ENCODE results near the gene SLC1A2. TPM values are rescaled to one million over a fixed set of nuclear protein-coding genes. Genes with fewer than 3 reads are reported as not detected.

Gene SLC1A2
- total and polyA plus RNA-seq, 2 of the 4 experiments (the other 2 are of a cell fraction) = 0.15 to 0.54 TPM

DNA sequence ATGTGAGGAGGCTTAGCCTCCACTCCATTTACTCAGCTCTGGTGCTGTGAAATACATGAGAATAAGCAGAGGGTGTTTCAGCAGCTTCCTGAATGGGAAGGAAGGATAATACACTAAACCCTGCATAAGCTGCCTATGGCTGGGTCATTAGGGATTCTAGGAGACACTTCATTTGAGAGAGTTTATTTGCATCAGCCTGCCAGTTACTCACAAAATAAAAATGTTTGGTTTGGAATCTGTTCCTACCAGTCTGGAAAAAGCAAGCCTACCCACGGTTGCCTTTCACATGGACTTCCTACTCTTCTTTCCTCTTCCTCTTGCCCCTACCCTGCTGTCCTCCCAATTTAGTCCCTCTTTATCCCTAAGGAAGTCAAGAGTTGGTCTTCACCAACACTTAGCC, 20.5 kb downstream of the SLC1A2 start:
- H4K20me1 ChIP-seq (ENCODE audit: insufficient read depth, low read length) = no peaks in the 10 kb centered on the region
- no CpG with 5 or more reads among the region's 1 CpG for whole genome bisulfite sequencing, 2 experiments (ENCODE audit: extremely low coverage in 2 of 2, insufficient read length in 1 of 2)
- peaks cover 12% of the 10 kb centered on the region for H3K4me1 ChIP-seq (ENCODE audit: control insufficient read depth, insufficient read depth, low read length)
- POLR2A ChIA-PET (ENCODE audit: unreplicated experiment) = no interaction called here
- H2BK20ac ChIP-seq (ENCODE audit: low read depth, low read length) = peak overlapping the region; percentile 39
- peak overlapping the region; percentile 33; the same call in 1 of the 2 replicates for H4K5ac ChIP-seq (ENCODE audit: low read depth, low read length)
- H3K4me2 ChIP-seq (ENCODE audit: low read depth, low read length) = no peak overlapping the region
- H3K9ac ChIP-seq (ENCODE audit: low read depth, low read length) = no peak overlapping the region
- no peaks in the 10 kb centered on the region for H3K9me3 ChIP-seq (ENCODE audit: control insufficient read depth, insufficient read depth, low read length)
- H2BK15ac ChIP-seq (ENCODE audit: low read depth, low read length) = no peak overlapping the region
- H3K56ac ChIP-seq (ENCODE audit: extremely low read depth, insufficient read depth, low read length) = no peak overlapping the region
- in situ Hi-C loops (cut with MboI; ENCODE audit: low sequenced_read_pairs) (no loop called here), dilution Hi-C loops (cut with HindIII; ENCODE audit: low sequenced_read_pairs, unreplicated experiment) (no loop called here), intact Hi-C loops (cut with micrococcal nuclease) (loop anchor here (10.0 kb wide), 1 partner anchor 1034 kb away; no protein-coding TSS in a partner anchor)
- 0 out of 2 replicates have a peak overlapping the region, but pooled peaks have one; percentile 60 for H3K23ac ChIP-seq (ENCODE audit: low read depth, low read length)
- DNase-seq (peak; percentile 19), ATAC-seq (ENCODE audit: low read depth) (peak; percentile 48; the same call in 1 of the 2 replicates)
- H3K18ac ChIP-seq (ENCODE audit: low read depth, low read length) = peak overlapping the region; percentile 59; the same call in 1 of the 2 replicates
- H3K36me3 ChIP-seq (ENCODE audit: control insufficient read depth, insufficient read depth, low read length) = no peaks in the 10 kb centered on the region
- no peaks in the 10 kb centered on the region for H3K27me3 ChIP-seq (ENCODE audit: control insufficient read depth, insufficient read depth, low read length)
- H2AFZ ChIP-seq (replicated peaks; ENCODE audit: low read length, poor library complexity) = no peak overlapping the region
- peak overlapping the region; percentile 66 for H2BK5ac ChIP-seq (ENCODE audit: low read depth, low read length, poor library complexity, severe bottlenecking)
- CTCF ChIA-PET = no interaction called here
- H3K9me1 ChIP-seq (ENCODE audit: insufficient read depth, low read length) = peaks cover 3% of the 10 kb centered on the region; the same call in 1 of the 2 replicates
- no TSS peak for BruUV-seq (replicated peaks)
- H3K27ac ChIP-seq (ENCODE audit: insufficient read depth, low read length) = no peak overlapping the region
- H3K79me1 ChIP-seq (ENCODE audit: low read depth in 1 of 2, low read length in 2 of 2) = no peaks in the 10 kb centered on the region; a peak in 1 of 4 replicates
- peak overlapping the region; percentile 59 for H3K4ac ChIP-seq (ENCODE audit: low read depth, low read length)
- peak overlapping the region; percentile 76 for H2BK120ac ChIP-seq (ENCODE audit: low read depth, low read length)
- TF ChIP-seq POLR2A (IDR thresholded peaks at IDR 0.05; ENCODE audit: low read depth, low read length) (no peak), FOS (IDR thresholded peaks at IDR 0.05; ENCODE audit: low read depth, low read length) (no peak), RAD21 (IDR thresholded peaks at IDR 0.05; ENCODE audit: low read length) (no peak), CHD1 (IDR thresholded peaks at IDR 0.05; ENCODE audit: low read depth, low read length) (no peak), MAZ (IDR thresholded peaks at IDR 0.05; ENCODE audit: borderline replicate concordance, low read depth, low read length) (no peak), CEBPB (IDR thresholded peaks at IDR 0.05; ENCODE audit: low read depth, low read length) (no peak), RCOR1 (IDR thresholded peaks at IDR 0.05; ENCODE audit: insufficient replicate concordance, low read length) (no peak), NFE2L2 (IDR thresholded peaks at IDR 0.05; ENCODE audit: low read depth, low read length) (no peak), MXI1 (IDR thresholded peaks at IDR 0.05; ENCODE audit: borderline replicate concordance, low read depth, low read length) (no peak), RFX5 (IDR thresholded peaks at IDR 0.05; ENCODE audit: low read depth, low read length) (no peak), SMC3 (IDR thresholded peaks at IDR 0.05; ENCODE audit: low read depth, low read length) (no peak), MAFK (IDR thresholded peaks at IDR 0.05; ENCODE audit: low read depth, low read length) (no peak), BHLHE40 (IDR thresholded peaks at IDR 0.05; ENCODE audit: low read depth, low read length) (no peak)
- TF ChIP-seq, protein P1, sequence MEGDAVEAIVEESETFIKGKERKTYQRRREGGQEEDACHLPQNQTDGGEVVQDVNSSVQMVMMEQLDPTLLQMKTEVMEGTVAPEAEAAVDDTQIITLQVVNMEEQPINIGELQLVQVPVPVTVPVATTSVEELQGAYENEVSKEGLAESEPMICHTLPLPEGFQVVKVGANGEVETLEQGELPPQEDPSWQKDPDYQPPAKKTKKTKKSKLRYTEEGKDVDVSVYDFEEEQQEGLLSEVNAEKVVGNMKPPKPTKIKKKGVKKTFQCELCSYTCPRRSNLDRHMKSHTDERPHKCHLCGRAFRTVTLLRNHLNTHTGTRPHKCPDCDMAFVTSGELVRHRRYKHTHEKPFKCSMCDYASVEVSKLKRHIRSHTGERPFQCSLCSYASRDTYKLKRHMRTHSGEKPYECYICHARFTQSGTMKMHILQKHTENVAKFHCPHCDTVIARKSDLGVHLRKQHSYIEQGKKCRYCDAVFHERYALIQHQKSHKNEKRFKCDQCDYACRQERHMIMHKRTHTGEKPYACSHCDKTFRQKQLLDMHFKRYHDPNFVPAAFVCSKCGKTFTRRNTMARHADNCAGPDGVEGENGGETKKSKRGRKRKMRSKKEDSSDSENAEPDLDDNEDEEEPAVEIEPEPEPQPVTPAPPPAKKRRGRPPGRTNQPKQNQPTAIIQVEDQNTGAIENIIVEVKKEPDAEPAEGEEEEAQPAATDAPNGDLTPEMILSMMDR (conservative IDR thresholded peaks at IDR 0.05; ENCODE audit: low read depth, low read length) = no peak
- TF ChIP-seq, protein P2, sequence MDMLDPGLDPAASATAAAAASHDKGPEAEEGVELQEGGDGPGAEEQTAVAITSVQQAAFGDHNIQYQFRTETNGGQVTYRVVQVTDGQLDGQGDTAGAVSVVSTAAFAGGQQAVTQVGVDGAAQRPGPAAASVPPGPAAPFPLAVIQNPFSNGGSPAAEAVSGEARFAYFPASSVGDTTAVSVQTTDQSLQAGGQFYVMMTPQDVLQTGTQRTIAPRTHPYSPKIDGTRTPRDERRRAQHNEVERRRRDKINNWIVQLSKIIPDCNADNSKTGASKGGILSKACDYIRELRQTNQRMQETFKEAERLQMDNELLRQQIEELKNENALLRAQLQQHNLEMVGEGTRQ (IDR thresholded peaks at IDR 0.05; ENCODE audit: low read depth, low read length) = no peak
- TF ChIP-seq, protein P3, sequence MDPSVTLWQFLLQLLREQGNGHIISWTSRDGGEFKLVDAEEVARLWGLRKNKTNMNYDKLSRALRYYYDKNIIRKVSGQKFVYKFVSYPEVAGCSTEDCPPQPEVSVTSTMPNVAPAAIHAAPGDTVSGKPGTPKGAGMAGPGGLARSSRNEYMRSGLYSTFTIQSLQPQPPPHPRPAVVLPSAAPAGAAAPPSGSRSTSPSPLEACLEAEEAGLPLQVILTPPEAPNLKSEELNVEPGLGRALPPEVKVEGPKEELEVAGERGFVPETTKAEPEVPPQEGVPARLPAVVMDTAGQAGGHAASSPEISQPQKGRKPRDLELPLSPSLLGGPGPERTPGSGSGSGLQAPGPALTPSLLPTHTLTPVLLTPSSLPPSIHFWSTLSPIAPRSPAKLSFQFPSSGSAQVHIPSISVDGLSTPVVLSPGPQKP (IDR thresholded peaks at IDR 0.05; ENCODE audit: borderline replicate concordance, low read depth, low read length) = no peak
- no peak overlapping the region for H3K4me3 ChIP-seq (ENCODE audit: insufficient read depth, low read depth, low read length)
- H2AK5ac ChIP-seq (ENCODE audit: low read depth, low read length) = peak overlapping the region; percentile 65; the same call in 1 of the 2 replicates
- H2AK9ac ChIP-seq (replicated peaks; ENCODE audit: low read depth, low read length, poor library complexity) = no peak overlapping the region
- H3K14ac ChIP-seq (replicated peaks; ENCODE audit: low read depth, low read length) = peak overlapping the region; percentile 87
- peak overlapping the region; percentile 35 to 56; a peak in 3 of 4 replicates for H4K8ac ChIP-seq (ENCODE audit: low read depth in 2 of 2, low read length in 2 of 2)
- peak overlapping the region; percentile 74; the same call in 1 of the 2 replicates for H4K91ac ChIP-seq (ENCODE audit: insufficient read depth, low read depth, low read length)

Measured in IMR-90 (cell line).